Measurements from ENCODE around the gene ENOX1. TPM values are rescaled to one million over a fixed set of nuclear protein-coding genes. Genes with fewer than 3 reads are reported as not detected.

ENOX1 gene
- total and polyA plus RNA-seq, 2 of the 13 experiments (the other 11 are each of a cell fraction or from before 2014, with no cell fraction given) = not detected

DNA sequence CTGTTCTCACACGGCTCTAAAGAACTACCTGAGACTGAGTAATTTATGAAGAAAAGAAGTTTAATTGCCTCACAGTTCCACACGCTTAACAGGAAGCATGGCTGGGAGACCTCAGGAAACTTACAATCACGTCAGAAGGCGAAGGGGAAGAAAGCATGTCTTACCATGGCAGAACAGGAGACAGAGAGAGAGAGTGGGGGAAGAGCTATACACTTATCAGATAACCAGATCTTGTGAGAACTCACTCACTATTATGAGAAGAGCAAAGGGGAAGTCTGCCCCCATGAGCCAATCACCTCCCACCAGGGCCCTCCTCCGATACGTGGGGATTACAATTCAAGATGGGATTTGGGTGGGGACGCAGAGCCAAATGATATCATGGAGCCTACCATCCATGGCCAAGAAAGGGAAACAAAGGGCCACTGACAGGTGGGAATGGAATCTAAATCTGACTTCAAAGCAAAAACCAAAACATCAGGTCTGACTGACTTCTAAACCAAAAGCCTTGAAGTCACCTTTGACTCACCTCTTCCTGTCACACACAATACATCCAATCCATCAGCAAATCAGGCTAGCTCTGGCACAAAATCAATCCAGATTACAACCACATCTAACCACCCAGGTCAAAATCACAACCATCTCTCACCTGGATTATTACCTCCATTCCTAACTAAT lies 189.7 kb downstream of the ENOX1 start:
- FAIRE-seq = no peak
- peaks cover 42% of the 10 kb centered on the region for H3K9me3 ChIP-seq (ENCODE audit: low read length)
- no peak overlapping the region for H3K27ac ChIP-seq (ENCODE audit: extremely low read length, insufficient read depth, low read length)
- no peak for ATAC-seq
- intact Hi-C loops (cut with micrococcal nuclease; ENCODE audit: unreplicated experiment) (no loop called here), in situ Hi-C loops (cut with HindIII; ENCODE audit: extremely low pct_ligation_motif_present, low pct_unique_long_range_greater_than_20kb) (no loop called here)
- H3K4me3 ChIP-seq (replicated peaks in 1 of 3; ENCODE audit: insufficient read depth in 1 of 3, low read depth in 2 of 3, low read length in 3 of 3) = no peak overlapping the region
- no peak overlapping the region for H3K9ac ChIP-seq (ENCODE audit: insufficient read depth, low read depth, low read length)
- WGBS (ENCODE audit: low lambda C conversion rate) = 29% methylated on average over 7 of the region's 7 CpGs
- H3K36me3 ChIP-seq (replicated peaks in 1 of 2; ENCODE audit: control insufficient read depth in 1 of 2, insufficient read depth in 2 of 2, low read length in 2 of 2) = no peaks in the 10 kb centered on the region
- POLR2A ChIA-PET = no interaction called here
- no peaks in the 10 kb centered on the region for H3K4me1 ChIP-seq (ENCODE audit: insufficient read depth, low read length)
- no TSS peak for BruUV-seq (replicated peaks)
- no peaks in the 10 kb centered on the region for H3K27me3 ChIP-seq (ENCODE audit: control insufficient read depth in 1 of 2, insufficient read depth in 2 of 2, low read length in 2 of 2)
- CTCF ChIA-PET (ENCODE audit: low intra/inter-chr PET ratio, low total read pairs) = no interaction called here
- no peaks in the 10 kb centered on the region for H3K79me2 ChIP-seq (ENCODE audit: insufficient read depth, low read length)
- H4K20me1 ChIP-seq (ENCODE audit: insufficient read depth, low read length) = no peaks in the 10 kb centered on the region
- no peak overlapping the region for H2AFZ ChIP-seq (ENCODE audit: low read length)
- no peak overlapping the region for H3K4me2 ChIP-seq (ENCODE audit: low read depth, low read length)
- DNase-seq (ENCODE audit: low spot score) = no peak
- TF ChIP-seq, protein P1, sequence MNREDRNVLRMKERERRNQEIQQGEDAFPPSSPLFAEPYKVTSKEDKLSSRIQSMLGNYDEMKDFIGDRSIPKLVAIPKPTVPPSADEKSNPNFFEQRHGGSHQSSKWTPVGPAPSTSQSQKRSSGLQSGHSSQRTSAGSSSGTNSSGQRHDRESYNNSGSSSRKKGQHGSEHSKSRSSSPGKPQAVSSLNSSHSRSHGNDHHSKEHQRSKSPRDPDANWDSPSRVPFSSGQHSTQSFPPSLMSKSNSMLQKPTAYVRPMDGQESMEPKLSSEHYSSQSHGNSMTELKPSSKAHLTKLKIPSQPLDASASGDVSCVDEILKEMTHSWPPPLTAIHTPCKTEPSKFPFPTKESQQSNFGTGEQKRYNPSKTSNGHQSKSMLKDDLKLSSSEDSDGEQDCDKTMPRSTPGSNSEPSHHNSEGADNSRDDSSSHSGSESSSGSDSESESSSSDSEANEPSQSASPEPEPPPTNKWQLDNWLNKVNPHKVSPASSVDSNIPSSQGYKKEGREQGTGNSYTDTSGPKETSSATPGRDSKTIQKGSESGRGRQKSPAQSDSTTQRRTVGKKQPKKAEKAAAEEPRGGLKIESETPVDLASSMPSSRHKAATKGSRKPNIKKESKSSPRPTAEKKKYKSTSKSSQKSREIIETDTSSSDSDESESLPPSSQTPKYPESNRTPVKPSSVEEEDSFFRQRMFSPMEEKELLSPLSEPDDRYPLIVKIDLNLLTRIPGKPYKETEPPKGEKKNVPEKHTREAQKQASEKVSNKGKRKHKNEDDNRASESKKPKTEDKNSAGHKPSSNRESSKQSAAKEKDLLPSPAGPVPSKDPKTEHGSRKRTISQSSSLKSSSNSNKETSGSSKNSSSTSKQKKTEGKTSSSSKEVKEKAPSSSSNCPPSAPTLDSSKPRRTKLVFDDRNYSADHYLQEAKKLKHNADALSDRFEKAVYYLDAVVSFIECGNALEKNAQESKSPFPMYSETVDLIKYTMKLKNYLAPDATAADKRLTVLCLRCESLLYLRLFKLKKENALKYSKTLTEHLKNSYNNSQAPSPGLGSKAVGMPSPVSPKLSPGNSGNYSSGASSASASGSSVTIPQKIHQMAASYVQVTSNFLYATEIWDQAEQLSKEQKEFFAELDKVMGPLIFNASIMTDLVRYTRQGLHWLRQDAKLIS (CRISPR knock-in tag; IDR thresholded peaks at IDR 0.05) = no peak
- TF ChIP-seq ZNF883 (CRISPR knock-in tag; IDR thresholded peaks at IDR 0.05; ENCODE audit: not compliant biosample characterization) (no peak), ZNF263 (CRISPR knock-in tag; IDR thresholded peaks at IDR 0.05) (no peak), ZNF564 (CRISPR knock-in tag; IDR thresholded peaks at IDR 0.05) (no peak), ELF3 (CRISPR knock-in tag; IDR thresholded peaks at IDR 0.05) (no peak), ZNF557 (CRISPR knock-in tag; IDR thresholded peaks at IDR 0.05) (no peak), HMGA1 (CRISPR knock-in tag; conservative IDR thresholded peaks at IDR 0.05) (no peak)
- TF ChIP-seq, protein P2, sequence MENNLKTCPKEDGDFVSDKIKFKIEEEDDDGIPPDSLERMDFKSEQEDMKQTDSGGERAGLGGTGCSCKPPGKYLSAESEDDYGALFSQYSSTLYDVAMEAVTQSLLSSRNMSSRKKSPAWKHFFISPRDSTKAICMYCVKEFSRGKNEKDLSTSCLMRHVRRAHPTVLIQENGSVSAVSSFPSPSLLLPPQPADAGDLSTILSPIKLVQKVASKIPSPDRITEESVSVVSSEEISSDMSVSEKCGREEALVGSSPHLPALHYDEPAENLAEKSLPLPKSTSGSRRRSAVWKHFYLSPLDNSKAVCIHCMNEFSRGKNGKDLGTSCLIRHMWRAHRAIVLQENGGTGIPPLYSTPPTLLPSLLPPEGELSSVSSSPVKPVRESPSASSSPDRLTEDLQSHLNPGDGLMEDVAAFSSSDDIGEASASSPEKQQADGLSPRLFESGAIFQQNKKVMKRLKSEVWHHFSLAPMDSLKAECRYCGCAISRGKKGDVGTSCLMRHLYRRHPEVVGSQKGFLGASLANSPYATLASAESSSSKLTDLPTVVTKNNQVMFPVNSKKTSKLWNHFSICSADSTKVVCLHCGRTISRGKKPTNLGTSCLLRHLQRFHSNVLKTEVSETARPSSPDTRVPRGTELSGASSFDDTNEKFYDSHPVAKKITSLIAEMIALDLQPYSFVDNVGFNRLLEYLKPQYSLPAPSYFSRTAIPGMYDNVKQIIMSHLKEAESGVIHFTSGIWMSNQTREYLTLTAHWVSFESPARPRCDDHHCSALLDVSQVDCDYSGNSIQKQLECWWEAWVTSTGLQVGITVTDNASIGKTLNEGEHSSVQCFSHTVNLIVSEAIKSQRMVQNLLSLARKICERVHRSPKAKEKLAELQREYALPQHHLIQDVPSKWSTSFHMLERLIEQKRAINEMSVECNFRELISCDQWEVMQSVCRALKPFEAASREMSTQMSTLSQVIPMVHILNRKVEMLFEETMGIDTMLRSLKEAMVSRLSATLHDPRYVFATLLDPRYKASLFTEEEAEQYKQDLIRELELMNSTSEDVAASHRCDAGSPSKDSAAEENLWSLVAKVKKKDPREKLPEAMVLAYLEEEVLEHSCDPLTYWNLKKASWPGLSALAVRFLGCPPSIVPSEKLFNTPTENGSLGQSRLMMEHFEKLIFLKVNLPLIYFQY (CRISPR knock-in tag; IDR thresholded peaks at IDR 0.05; ENCODE audit: borderline replicate concordance) = no peak
- TF ChIP-seq, protein P3, sequence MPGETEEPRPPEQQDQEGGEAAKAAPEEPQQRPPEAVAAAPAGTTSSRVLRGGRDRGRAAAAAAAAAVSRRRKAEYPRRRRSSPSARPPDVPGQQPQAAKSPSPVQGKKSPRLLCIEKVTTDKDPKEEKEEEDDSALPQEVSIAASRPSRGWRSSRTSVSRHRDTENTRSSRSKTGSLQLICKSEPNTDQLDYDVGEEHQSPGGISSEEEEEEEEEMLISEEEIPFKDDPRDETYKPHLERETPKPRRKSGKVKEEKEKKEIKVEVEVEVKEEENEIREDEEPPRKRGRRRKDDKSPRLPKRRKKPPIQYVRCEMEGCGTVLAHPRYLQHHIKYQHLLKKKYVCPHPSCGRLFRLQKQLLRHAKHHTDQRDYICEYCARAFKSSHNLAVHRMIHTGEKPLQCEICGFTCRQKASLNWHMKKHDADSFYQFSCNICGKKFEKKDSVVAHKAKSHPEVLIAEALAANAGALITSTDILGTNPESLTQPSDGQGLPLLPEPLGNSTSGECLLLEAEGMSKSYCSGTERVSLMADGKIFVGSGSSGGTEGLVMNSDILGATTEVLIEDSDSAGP (CRISPR knock-in tag; IDR thresholded peaks at IDR 0.05; ENCODE audit: borderline replicate concordance) = no peak
- TF ChIP-seq, protein P4, sequence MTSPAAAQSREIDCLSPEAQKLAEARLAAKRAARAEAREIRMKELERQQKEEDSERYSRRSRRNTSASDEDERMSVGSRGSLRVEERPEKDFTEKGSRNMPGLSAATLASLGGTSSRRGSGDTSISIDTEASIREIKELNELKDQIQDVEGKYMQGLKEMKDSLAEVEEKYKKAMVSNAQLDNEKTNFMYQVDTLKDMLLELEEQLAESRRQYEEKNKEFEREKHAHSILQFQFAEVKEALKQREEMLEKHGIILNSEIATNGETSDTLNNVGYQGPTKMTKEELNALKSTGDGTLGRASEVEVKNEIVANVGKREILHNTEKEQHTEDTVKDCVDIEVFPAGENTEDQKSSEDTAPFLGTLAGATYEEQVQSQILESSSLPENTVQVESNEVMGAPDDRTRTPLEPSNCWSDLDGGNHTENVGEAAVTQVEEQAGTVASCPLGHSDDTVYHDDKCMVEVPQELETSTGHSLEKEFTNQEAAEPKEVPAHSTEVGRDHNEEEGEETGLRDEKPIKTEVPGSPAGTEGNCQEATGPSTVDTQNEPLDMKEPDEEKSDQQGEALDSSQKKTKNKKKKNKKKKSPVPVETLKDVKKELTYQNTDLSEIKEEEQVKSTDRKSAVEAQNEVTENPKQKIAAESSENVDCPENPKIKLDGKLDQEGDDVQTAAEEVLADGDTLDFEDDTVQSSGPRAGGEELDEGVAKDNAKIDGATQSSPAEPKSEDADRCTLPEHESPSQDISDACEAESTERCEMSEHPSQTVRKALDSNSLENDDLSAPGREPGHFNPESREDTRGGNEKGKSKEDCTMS (CRISPR knock-in tag; conservative IDR thresholded peaks at IDR 0.05) = no peak

Data from HepG2 (cell line).